ENCODE data around the gene PAK1. TPM values are rescaled to one million over a fixed set of nuclear protein-coding genes. Genes with fewer than 3 reads are reported as not detected.
A peak's percentile ranks its signal among the peaks of the same experiment; 100 is the strongest.

The PAK1 gene
- total RNA-seq, 1 donor from 2014 or later: 83.2 TPM

- Mint-ChIP-seq H3K4me1 (peaks cover 29% of the 10 kb centered on the region), H3K9me3 (peaks cover 4% of the 10 kb centered on the region), H3K36me3 (peaks cover 31% of the 10 kb centered on the region)
Measured at GRCh38 chr11:77381729-77382665, 91.9 kb downstream of the PAK1 start.

GRCh38 chr11:77379934-77380333 lies 94.0 kb downstream of the PAK1 start:
- peak overlapping the region; percentile 5 for H3K27ac Mint-ChIP-seq
- peaks cover 26% of the 10 kb centered on the region for H3K4me1 Mint-ChIP-seq
- peaks cover 4% of the 10 kb centered on the region for H3K9me3 Mint-ChIP-seq
- no peak for DNase-seq (ENCODE audit: low spot score in 2 of 2, unreplicated experiment in 2 of 2)
- no peak overlapping the region for H3K4me3 Mint-ChIP-seq
- TF ChIP-seq CTCF (IDR thresholded peaks at IDR 0.05; ENCODE audit: unreplicated experiment): no peak
- no peaks in the 10 kb centered on the region for H3K27me3 Mint-ChIP-seq (ENCODE audit: low read depth)
- peaks cover 33% of the 10 kb centered on the region for H3K36me3 Mint-ChIP-seq

More at GRCh38 chr11:77381729-77382665, 91.9 kb downstream of the PAK1 start:
- Mint-ChIP-seq H3K27me3 (ENCODE audit: low read depth) (no peaks in the 10 kb centered on the region), H3K27ac (peak overlapping the region; percentile 62), H3K4me3 (no peak overlapping the region)
- no peak for DNase-seq (ENCODE audit: low spot score in 2 of 2, unreplicated experiment in 2 of 2)
- no peak for TF ChIP-seq CTCF (IDR thresholded peaks at IDR 0.05; ENCODE audit: unreplicated experiment)

- Mint-ChIP-seq H3K4me1 (peaks cover 26% of the 10 kb centered on the region), H3K36me3 (peaks cover 29% of the 10 kb centered on the region), H3K27me3 (ENCODE audit: low read depth) (no peaks in the 10 kb centered on the region), H3K4me3 (no peak overlapping the region), H3K9me3 (peaks cover 4% of the 10 kb centered on the region), H3K27ac (peak overlapping the region; percentile 5)
- DNase-seq (ENCODE audit: low spot score in 2 of 2, unreplicated experiment in 2 of 2): no peak
- TF ChIP-seq CTCF (IDR thresholded peaks at IDR 0.05; ENCODE audit: unreplicated experiment): no peak
Measured at GRCh38 chr11:77379253-77379652, 94.6 kb downstream of the PAK1 start.

GRCh38 chr11:77377734-77378133 lies 96.2 kb downstream of the PAK1 start:
- no peaks in the 10 kb centered on the region for H3K9me3 Mint-ChIP-seq
- peaks cover 24% of the 10 kb centered on the region for H3K36me3 Mint-ChIP-seq
- H3K4me3 Mint-ChIP-seq: no peak overlapping the region
- no peak overlapping the region for H3K27ac Mint-ChIP-seq
- no peak for TF ChIP-seq CTCF (IDR thresholded peaks at IDR 0.05; ENCODE audit: unreplicated experiment)
- DNase-seq (ENCODE audit: low spot score in 2 of 2, unreplicated experiment in 2 of 2): no peak
- H3K4me1 Mint-ChIP-seq: peaks cover 26% of the 10 kb centered on the region
- no peaks in the 10 kb centered on the region for H3K27me3 Mint-ChIP-seq (ENCODE audit: low read depth)

- DNase-seq (ENCODE audit: low spot score in 2 of 2, unreplicated experiment in 2 of 2): no peak
- no peak for TF ChIP-seq CTCF (IDR thresholded peaks at IDR 0.05; ENCODE audit: unreplicated experiment)
- peaks cover 24% of the 10 kb centered on the region for H3K36me3 Mint-ChIP-seq
- no peak overlapping the region for H3K27ac Mint-ChIP-seq
- no peaks in the 10 kb centered on the region for H3K27me3 Mint-ChIP-seq (ENCODE audit: low read depth)
- peaks cover 10% of the 10 kb centered on the region for H3K4me1 Mint-ChIP-seq
- H3K4me3 Mint-ChIP-seq: no peak overlapping the region
- no peaks in the 10 kb centered on the region for H3K9me3 Mint-ChIP-seq
Measured at GRCh38 chr11:77375107-77375506, 98.8 kb downstream of the PAK1 start.

All from mesothelial cell of epicardium (in vitro differentiated cells).